ENCODE measurements around the gene GRM2.

GRM2 gene

DNA sequence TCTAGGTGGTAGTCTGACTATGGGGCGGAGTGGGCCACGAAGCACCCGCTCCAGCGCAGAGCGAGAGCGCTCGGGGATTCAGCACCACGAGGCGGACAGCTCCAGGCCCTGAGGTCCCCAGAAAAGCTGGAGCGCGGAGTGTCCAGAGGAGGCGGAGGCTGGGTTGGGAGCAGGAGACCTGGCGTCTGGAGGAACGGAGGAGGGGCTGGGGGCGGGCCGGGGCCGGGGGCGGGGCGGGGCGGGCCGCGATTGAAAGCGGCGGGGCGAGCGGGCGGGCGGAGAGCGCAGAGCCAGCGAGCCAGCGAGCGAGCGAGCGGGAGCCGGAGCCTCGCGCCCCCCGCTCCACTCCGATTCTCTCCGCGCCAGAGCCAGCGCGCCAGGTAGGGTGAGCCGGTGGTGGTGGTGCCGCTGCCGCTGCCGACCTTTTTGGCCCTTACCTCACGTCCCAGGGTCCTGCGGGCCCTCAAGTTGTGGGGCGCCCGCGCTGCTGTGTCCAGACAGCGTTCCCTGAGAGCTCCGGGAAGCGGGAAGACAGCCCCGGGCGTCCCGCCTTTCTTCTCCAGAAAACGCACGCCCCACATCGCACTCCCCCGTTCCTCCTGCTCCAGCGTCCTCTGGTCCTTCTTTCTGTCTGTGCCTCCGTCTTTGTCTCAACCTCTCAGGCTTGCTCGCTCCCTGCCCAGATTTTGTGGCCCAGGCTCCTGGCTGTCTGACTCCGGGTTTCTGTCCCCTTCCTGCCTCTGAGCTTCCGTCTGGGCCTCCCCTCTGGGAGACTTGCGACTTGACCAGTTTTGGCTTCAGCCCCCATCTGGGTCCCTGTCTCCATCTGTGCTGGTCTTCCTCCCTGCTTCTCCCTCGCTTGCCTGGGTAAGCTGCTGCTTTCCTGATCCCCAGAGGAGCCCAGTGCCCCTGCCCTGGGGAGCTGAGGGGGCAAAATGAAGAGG lies at the start of gene GRM2:
GRM2 (plus strand) TSS at position 281 of the 944 bp plus-strand sequence. CDS start 1,916 bp downstream, outside the sequence.
- DNase-seq (ENCODE audit: extremely low read depth, insufficient read length) = no peak
- TF ChIP-seq, protein P1, sequence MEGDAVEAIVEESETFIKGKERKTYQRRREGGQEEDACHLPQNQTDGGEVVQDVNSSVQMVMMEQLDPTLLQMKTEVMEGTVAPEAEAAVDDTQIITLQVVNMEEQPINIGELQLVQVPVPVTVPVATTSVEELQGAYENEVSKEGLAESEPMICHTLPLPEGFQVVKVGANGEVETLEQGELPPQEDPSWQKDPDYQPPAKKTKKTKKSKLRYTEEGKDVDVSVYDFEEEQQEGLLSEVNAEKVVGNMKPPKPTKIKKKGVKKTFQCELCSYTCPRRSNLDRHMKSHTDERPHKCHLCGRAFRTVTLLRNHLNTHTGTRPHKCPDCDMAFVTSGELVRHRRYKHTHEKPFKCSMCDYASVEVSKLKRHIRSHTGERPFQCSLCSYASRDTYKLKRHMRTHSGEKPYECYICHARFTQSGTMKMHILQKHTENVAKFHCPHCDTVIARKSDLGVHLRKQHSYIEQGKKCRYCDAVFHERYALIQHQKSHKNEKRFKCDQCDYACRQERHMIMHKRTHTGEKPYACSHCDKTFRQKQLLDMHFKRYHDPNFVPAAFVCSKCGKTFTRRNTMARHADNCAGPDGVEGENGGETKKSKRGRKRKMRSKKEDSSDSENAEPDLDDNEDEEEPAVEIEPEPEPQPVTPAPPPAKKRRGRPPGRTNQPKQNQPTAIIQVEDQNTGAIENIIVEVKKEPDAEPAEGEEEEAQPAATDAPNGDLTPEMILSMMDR (IDR thresholded peaks at IDR 0.05; ENCODE audit: insufficient read depth, low read length, poor library complexity, severe bottlenecking) = no peak
- H3K36me3 ChIP-seq (ENCODE audit: control insufficient read depth, insufficient read depth, low read length) = peaks cover 12% of the 10 kb centered on the region
- H3K27me3 ChIP-seq (replicated peaks; ENCODE audit: control insufficient read depth, insufficient read depth, low read length) = no peaks in the 10 kb centered on the region
- no peak within 1 kb of the TSS for H3K4me3 ChIP-seq (replicated peaks; ENCODE audit: low read depth, low read length)

GRCh38 chr3:51657234-51657633 lies 49.6 kb upstream of the GRM2 start:
- Histone ChIP-seq H3K36me3 (ENCODE audit: control insufficient read depth, insufficient read depth, low read length) (peaks cover 6% of the 10 kb centered on the region), H3K27me3 (replicated peaks; ENCODE audit: control insufficient read depth, insufficient read depth, low read length) (no peaks in the 10 kb centered on the region), H3K4me3 (replicated peaks; ENCODE audit: low read depth, low read length) (no peak overlapping the region)
- TF ChIP-seq, protein P1 (IDR thresholded peaks at IDR 0.05; ENCODE audit: insufficient read depth, low read length, poor library complexity, severe bottlenecking) = no peak
- no peak for DNase-seq (ENCODE audit: extremely low read depth, insufficient read length)

- TF ChIP-seq, protein P1 (IDR thresholded peaks at IDR 0.05; ENCODE audit: insufficient read depth, low read length, poor library complexity, severe bottlenecking) = no peak
- Histone ChIP-seq H3K36me3 (ENCODE audit: control insufficient read depth, insufficient read depth, low read length) (peaks cover 13% of the 10 kb centered on the region), H3K4me3 (replicated peaks; ENCODE audit: low read depth, low read length) (no peak overlapping the region), H3K27me3 (replicated peaks; ENCODE audit: control insufficient read depth, insufficient read depth, low read length) (no peaks in the 10 kb centered on the region)
- DNase-seq (ENCODE audit: extremely low read depth, insufficient read length) = no peak
Measured at GRCh38 chr3:51659942-51660341, 46.9 kb upstream of the GRM2 start.

DNA sequence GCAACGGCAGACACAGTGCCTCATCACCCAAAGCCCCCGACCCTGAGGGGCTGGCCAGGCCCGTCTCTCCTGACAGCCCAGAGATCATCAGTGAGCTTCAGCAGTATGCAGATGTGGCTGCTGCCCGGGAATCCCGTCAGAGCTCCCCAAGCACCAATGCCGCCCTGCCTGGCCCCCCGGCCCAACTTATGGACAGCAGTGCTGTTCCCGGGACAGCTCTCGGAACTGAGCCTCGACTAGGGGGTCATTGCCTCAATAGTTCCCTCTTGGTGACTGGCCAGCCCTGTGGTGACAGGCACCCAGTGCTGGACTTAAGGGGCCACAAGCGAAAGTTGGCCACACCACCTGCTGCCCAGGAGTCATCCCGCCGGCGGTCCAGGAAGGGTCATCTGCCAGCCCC lies 44.4 kb upstream of the GRM2 start:
- Histone ChIP-seq H3K36me3 (ENCODE audit: control insufficient read depth, insufficient read depth, low read length) (peaks cover 9% of the 10 kb centered on the region), H3K4me3 (replicated peaks; ENCODE audit: low read depth, low read length) (no peak overlapping the region), H3K27me3 (replicated peaks; ENCODE audit: control insufficient read depth, insufficient read depth, low read length) (no peaks in the 10 kb centered on the region)
- TF ChIP-seq, protein P1 (IDR thresholded peaks at IDR 0.05; ENCODE audit: insufficient read depth, low read length, poor library complexity, severe bottlenecking) = no peak
- no peak for DNase-seq (ENCODE audit: extremely low read depth, insufficient read length)

GRCh38 chr3:51668756-51669155 lies 38.1 kb upstream of the GRM2 start:
- Histone ChIP-seq H3K4me3 (replicated peaks; ENCODE audit: low read depth, low read length) (no peak overlapping the region), H3K27me3 (replicated peaks; ENCODE audit: control insufficient read depth, insufficient read depth, low read length) (no peaks in the 10 kb centered on the region), H3K36me3 (ENCODE audit: control insufficient read depth, insufficient read depth, low read length) (no peaks in the 10 kb centered on the region; the same call in none of the 2 replicates)
- no peak for DNase-seq (ENCODE audit: extremely low read depth, insufficient read length)
- TF ChIP-seq, protein P1 (IDR thresholded peaks at IDR 0.05; ENCODE audit: insufficient read depth, low read length, poor library complexity, severe bottlenecking) = no peak

Data from GM06990 (cell line).